Bronchial epithelial cell (primary cell): ENCODE measurements around the gene MYOD1. TPM values are rescaled to one million over a fixed set of nuclear protein-coding genes. Genes with fewer than 3 reads are reported as not detected.

Experiments
- DNase-seq: peaks from one replicate; pipeline ENCODE4 v3.0.0-alpha.2; 2010; ENCODE audit warnings: low read depth
- FAIRE-seq: peaks from 2 replicates; lab custom pipeline; 2011; peaks lifted over from hg19 to GRCh38; lab: Jason Lieb, UNC
- H3K27me3 ChIP-seq: 2 replicates; pipeline ENCODE4 v1.5.1; 2011; ENCODE audit warnings: low read length; ENCODE audit not compliant: control insufficient read depth, insufficient read depth
- H3K36me3 ChIP-seq: 2 replicates; pipeline ENCODE4 v1.5.1; 2011; ENCODE audit warnings: low read length; ENCODE audit not compliant: control insufficient read depth, insufficient read depth
- H3K4me3 ChIP-seq: 2 replicates; pipeline ENCODE4 v1.5.1; 2011; ENCODE audit warnings: mild to moderate bottlenecking, low read depth, low read length, control low read depth
- CTCF ChIP-seq: IDR thresholded peaks from 2 replicates; pipeline ENCODE4 v1.5.1; 2011; ENCODE audit warnings: mild to moderate bottlenecking, moderate library complexity, low read length, control low read depth, inconsistent platforms; ENCODE audit not compliant: insufficient read depth, severe bottlenecking
- total RNA-seq: library from RNA; depleted of rRNA; stranded (reverse); fragments of >200 nt; gene quantifications from 2 replicates; pipeline ENCODE4 v1.2.1, GENCODE V29; 2014

Gene MYOD1
- total RNA-seq, 1 donor from 2014 or later, result not detected

- H3K27me3 ChIP-seq, result no peaks in the 10 kb centered on the region
- no peak overlapping the region for H3K4me3 ChIP-seq
- no peaks in the 10 kb centered on the region for H3K36me3 ChIP-seq
- no peak for DNase-seq
- FAIRE-seq, result no peak
- TF ChIP-seq CTCF, result no peak
These were observed 34.8 kb upstream of the MYOD1 start for GRCh38 chr11:17684550-17684949.

GRCh38 chr11:17686231-17686980, 33.0 kb upstream of the MYOD1 start:
- TF ChIP-seq CTCF, result no peak
- no peak overlapping the region for H3K4me3 ChIP-seq
- peaks cover 3% of the 10 kb centered on the region for H3K27me3 ChIP-seq
- no peaks in the 10 kb centered on the region for H3K36me3 ChIP-seq
- DNase-seq (no peak), FAIRE-seq (no peak)

DNA sequence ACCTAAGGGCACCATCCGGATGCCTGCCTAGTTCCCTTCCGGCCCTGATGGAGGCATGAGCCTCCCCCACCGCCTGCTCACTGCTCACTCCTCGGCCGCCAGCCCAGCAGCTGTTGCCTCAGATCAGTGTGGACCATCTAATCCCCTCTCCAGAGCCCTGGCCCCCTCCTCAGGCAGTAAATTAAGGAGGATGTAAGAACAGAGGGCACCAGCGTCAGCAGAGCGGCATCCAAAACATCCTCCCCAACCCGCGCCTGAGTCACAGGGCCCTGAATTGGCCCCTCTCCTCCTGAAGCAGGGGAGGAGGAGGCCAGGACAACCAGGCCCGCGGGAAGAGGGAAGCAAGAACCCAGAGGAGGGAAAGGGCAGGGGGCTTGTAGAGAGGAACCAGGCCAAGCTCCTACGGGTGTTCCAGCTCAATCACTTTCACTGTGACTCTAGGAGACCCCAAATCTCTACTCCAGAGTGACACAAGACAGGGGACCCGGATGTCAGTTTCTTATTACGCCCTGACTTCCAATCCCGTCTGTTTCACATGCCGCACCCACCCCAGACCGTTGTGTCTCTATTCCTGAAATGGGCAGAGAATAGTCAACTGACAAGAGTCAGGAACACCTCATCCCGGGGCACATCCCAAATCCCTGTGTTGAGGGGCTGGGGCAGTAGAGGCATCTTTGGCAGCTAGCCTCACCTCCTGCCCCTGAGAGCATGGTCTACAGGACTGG, 31.3 kb upstream of the MYOD1 start:
- no peak for TF ChIP-seq CTCF
- Histone ChIP-seq H3K36me3 (no peaks in the 10 kb centered on the region), H3K27me3 (peaks cover 5% of the 10 kb centered on the region), H3K4me3 (no peak overlapping the region)
- FAIRE-seq (no peak), DNase-seq (no peak)

GRCh38 chr11:17691550-17691949, 27.8 kb upstream of the MYOD1 start:
- DNase-seq, result no peak
- Histone ChIP-seq H3K27me3 (peaks cover 23% of the 10 kb centered on the region), H3K36me3 (no peaks in the 10 kb centered on the region), H3K4me3 (no peak overlapping the region)
- TF ChIP-seq CTCF, result no peak
- FAIRE-seq, result no peak

GRCh38 chr11:17691976-17692375, 27.4 kb upstream of the MYOD1 start:
- Histone ChIP-seq H3K27me3 (peaks cover 27% of the 10 kb centered on the region), H3K4me3 (no peak overlapping the region), H3K36me3 (no peaks in the 10 kb centered on the region)
- FAIRE-seq (no peak), DNase-seq (no peak)
- no peak for TF ChIP-seq CTCF
